ENCODE results near the gene NEGR1.

GRCh38 chr1:72075425-72075824 lies 206.9 kb downstream of the NEGR1 start:
- TF ChIP-seq CTCF (conservative IDR thresholded peaks at IDR 0.05; ENCODE audit: low read length), result no peak
- no peak for TF ChIP-seq EZH2phosphoT487 (IDR thresholded peaks at IDR 0.05; ENCODE audit: borderline replicate concordance)

Data from Loucy (cell line).